Measurements from ENCODE around the gene NACAD.

Gene NACAD, protein sequence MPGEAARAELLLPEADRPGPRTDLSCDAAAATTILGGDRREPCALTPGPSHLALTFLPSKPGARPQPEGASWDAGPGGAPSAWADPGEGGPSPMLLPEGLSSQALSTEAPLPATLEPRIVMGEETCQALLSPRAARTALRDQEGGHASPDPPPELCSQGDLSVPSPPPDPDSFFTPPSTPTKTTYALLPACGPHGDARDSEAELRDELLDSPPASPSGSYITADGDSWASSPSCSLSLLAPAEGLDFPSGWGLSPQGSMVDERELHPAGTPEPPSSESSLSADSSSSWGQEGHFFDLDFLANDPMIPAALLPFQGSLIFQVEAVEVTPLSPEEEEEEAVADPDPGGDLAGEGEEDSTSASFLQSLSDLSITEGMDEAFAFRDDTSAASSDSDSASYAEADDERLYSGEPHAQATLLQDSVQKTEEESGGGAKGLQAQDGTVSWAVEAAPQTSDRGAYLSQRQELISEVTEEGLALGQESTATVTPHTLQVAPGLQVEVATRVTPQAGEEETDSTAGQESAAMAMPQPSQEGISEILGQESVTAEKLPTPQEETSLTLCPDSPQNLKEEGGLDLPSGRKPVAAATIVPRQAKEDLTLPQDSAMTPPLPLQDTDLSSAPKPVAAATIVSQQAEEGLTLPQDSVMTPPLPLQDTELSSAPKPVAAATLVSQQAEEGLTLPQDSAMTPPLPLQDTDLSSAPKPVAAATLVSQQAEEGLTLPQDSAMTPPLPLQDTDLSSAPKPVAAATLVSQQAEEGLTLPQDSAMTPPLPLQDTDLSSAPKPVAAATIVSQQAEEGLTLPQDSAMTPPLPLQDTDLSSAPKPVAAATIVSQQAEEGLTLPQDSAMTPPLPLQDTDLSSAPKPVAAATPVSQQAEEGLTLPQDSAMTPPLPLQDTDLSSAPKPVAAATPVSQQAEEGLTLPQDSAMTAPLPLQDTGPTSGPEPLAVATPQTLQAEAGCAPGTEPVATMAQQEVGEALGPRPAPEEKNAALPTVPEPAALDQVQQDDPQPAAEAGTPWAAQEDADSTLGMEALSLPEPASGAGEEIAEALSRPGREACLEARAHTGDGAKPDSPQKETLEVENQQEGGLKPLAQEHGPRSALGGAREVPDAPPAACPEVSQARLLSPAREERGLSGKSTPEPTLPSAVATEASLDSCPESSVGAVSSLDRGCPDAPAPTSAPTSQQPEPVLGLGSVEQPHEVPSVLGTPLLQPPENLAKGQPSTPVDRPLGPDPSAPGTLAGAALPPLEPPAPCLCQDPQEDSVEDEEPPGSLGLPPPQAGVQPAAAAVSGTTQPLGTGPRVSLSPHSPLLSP (N-terminal part only)

GRCh38 chr7:45088821-45089340 is at the start of gene NACAD:
TSS of gene NACAD (minus strand) at chr7:45088969. CDS start at chr7:45088894, 75 bp downstream.
- no peak for DNase-seq (ENCODE audit: low read depth)
- TF ChIP-seq CTCF (IDR thresholded peaks at IDR 0.05; ENCODE audit: insufficient read depth, low read depth, low read length, missing control alignments), result no peak
- no peak within 1 kb of the TSS for H3K4me3 ChIP-seq (ENCODE audit: low read depth, low read length)

- peak; percentile 84 for DNase-seq (ENCODE audit: low read depth)
Observed at GRCh38 chr7:45136106-45137060, 47.6 kb upstream of the NACAD start.

DNA sequence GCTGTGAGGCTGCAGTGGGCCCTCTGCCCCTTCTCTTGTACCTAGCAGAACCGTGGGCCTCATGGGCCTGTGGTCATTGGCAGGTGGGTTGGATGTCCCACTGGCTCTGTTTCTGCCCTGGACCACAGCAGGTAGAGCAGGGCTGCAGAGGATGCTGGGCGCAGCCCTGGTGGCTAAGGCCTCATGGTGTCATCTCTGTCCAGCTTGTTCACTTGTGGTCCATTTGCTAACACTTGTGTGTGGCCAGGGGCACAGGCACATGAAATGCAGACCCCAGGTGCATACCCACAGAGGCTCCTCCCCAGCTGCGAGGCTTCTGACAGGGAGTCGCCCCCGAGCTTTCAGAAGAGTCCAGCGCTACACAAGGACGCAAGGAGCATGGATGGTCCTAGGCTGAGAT is 45.1 kb upstream of the NACAD start:
- no peak for DNase-seq (ENCODE audit: low read depth)
- H3K4me3 ChIP-seq (ENCODE audit: low read depth, low read length), result no peak overlapping the region
- TF ChIP-seq CTCF (IDR thresholded peaks at IDR 0.05; ENCODE audit: insufficient read depth, low read depth, low read length, missing control alignments), result no peak

More at GRCh38 chr7:45136106-45137060, 47.6 kb upstream of the NACAD start:
- no peak overlapping the region for H3K4me3 ChIP-seq (ENCODE audit: low read depth, low read length)
- TF ChIP-seq CTCF (IDR thresholded peaks at IDR 0.05; ENCODE audit: insufficient read depth, low read depth, low read length, missing control alignments), result peak; percentile 83

DNA sequence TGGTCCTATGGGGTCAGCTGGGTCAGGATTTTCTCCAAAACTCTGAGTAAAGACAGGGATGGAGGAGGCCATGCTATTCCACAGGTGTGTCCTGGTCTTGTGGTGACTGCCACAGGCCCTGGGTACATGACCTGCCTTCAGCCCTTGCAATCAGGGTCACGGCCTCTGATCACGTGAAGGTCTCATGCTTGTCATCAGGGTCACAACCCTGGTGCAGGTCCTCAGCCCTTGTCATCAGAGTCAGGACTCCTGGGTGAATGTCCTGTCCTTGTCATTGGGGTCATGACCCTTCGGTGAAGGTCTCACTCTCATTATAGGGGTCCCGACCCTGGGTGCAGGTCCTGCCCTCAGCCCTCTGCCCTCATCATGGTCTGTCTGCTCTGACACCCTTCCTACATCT is 44.6 kb upstream of the NACAD start:
- no peak for TF ChIP-seq CTCF (IDR thresholded peaks at IDR 0.05; ENCODE audit: insufficient read depth, low read depth, low read length, missing control alignments)
- H3K4me3 ChIP-seq (ENCODE audit: low read depth, low read length), result no peak overlapping the region

GRCh38 chr7:45132708-45133320 is 44.0 kb upstream of the NACAD start:
- no peak for DNase-seq (ENCODE audit: low read depth)
- no peak for TF ChIP-seq CTCF (IDR thresholded peaks at IDR 0.05; ENCODE audit: insufficient read depth, low read depth, low read length, missing control alignments)
- no peak overlapping the region for H3K4me3 ChIP-seq (ENCODE audit: low read depth, low read length)

More for the DNA sequence above, 44.6 kb upstream of the NACAD start:
- DNase-seq (ENCODE audit: low read depth), result no peak
